Fibroblast of the aortic adventitia (primary cell): ENCODE data around the gene TAS1R1. TPM values are rescaled to one million over a fixed set of nuclear protein-coding genes. Genes with fewer than 3 reads are reported as not detected.

Experiments
- DNase-seq: peaks from one replicate; pipeline ENCODE4 v3.0.0-alpha.2; 2010; ENCODE audit warnings: low read depth
- H3K4me3 ChIP-seq: 2 replicates; pipeline ENCODE4 v1.5.1; 2011; ENCODE audit warnings: low read depth, mild to moderate bottlenecking, control low read depth, low read length, moderate library complexity
- total RNA-seq: library from RNA; depleted of rRNA; stranded (reverse); fragments of >200 nt; gene quantifications from 2 replicates; pipeline ENCODE4 v1.2.3, GENCODE V29; 2012; ENCODE audit warnings: low replicate concordance
- TF ChIP-seq, protein P1 (sequence below): IDR thresholded peaks from 2 replicates; pipeline ENCODE4 v1.5.1; 2011; ENCODE audit warnings: mild to moderate bottlenecking, low read length, control low read depth, inconsistent platforms; ENCODE audit not compliant: insufficient read depth

The TAS1R1 gene
- total RNA-seq, 1 donor = not detected

DNA sequence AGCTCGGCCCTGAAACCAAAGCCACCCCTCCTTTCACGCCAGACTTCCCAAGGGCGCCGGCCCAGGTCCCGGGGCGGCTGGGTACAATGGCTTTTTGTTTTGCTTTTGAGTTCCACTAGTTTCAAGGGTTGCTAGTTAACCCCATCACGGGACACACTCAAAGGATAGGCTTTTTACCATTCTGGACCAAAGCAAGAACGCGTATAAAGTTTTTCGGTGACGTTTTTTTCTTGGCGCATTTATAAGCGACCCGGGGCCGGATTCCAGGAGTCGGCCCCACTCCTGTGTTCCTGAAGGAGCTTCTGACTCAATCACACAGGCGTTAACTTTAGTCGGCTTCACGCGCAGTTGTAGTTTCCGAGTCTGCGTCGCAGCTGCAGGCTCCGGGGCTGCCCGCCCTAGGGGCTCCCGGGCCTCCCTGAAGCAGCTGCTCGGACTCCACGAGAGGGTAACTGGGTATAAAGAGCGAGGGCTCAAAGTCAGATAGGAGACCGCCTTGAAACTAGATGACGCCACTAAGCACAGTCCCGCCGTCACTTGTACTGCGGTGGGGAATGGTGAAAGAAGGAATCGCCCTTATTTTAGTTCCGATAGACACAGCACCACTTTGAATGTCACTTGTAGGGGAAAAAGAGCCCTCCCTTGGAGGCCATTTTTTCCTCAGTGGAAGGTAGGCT is 48.3 kb downstream of the TAS1R1 start:
- peak; percentile 88 for DNase-seq
- TF ChIP-seq, protein P1, sequence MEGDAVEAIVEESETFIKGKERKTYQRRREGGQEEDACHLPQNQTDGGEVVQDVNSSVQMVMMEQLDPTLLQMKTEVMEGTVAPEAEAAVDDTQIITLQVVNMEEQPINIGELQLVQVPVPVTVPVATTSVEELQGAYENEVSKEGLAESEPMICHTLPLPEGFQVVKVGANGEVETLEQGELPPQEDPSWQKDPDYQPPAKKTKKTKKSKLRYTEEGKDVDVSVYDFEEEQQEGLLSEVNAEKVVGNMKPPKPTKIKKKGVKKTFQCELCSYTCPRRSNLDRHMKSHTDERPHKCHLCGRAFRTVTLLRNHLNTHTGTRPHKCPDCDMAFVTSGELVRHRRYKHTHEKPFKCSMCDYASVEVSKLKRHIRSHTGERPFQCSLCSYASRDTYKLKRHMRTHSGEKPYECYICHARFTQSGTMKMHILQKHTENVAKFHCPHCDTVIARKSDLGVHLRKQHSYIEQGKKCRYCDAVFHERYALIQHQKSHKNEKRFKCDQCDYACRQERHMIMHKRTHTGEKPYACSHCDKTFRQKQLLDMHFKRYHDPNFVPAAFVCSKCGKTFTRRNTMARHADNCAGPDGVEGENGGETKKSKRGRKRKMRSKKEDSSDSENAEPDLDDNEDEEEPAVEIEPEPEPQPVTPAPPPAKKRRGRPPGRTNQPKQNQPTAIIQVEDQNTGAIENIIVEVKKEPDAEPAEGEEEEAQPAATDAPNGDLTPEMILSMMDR = no peak
- peak overlapping the region; percentile 63 for H3K4me3 ChIP-seq

DNA sequence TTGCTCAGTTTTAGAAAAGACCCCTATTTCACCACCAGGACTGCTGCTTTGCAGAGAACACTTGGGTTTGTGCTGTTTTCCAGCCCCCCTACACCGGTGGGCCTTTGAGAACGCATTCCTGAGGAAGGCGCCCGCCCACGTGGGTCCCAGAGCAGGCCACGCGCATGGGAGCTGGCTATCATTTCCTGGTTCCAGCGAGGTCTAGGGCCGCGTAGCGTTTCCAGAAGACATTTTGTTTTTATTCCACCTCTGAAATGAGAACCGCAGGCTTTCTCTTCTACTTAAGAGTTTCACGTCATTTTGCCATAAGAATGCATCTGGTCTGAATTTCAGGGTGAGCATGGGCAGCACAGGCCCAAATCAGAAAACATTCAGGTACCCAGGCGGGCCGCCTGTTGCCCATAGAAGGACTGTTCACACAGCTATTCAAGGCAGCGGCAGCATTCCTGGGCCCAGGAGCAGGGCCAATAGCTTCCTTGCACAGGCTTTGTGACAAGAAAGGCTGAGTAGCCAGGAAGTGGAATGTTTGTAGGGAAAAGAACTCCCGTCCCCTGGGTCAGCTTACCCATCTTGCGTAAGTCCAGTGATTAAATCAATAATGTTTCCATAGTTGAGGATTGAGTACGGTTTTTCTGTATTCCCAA is 48.9 kb downstream of the TAS1R1 start:
- peak overlapping the region; percentile 63 for H3K4me3 ChIP-seq
- TF ChIP-seq, protein P1 = peak; percentile 22
- DNase-seq = peak; percentile 91

DNA sequence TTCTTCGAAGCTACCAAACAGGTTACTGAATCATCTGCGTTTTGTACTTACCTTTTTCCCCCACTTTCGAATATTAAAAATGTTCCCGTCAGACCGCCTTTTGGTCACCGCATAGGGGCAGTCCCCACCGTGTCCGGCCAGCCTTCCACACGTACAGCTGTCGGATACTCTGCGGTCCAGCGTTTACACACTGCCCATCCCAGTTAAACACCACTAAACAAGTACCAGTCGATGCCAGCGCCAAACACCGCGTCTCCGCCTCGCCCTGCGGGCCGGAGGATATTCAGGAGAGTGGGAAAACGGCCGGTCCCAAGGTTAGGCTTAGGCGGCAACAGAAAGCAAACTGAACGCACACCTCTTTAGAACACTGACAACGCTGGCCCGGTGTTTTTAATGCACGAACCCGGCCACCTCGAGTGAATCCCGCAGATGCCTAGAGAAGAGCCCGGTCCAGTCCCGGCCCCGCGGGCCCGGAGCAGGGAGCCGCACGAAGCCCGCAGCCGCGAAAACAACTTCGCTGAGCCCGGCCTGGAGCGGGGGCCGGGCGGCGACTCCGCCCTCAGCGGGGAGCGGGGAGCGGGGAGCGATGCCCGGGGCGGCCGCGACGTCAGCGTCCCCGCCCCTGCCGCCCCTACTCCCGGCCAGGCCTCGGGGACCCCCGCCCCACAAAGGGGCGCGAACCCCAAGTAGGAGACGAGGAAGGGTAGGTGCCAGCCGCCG is 57.7 kb downstream of the TAS1R1 start:
- peak overlapping the region; percentile 83 for H3K4me3 ChIP-seq
- TF ChIP-seq, protein P1 = no peak
- peak; percentile 39 for DNase-seq

DNA sequence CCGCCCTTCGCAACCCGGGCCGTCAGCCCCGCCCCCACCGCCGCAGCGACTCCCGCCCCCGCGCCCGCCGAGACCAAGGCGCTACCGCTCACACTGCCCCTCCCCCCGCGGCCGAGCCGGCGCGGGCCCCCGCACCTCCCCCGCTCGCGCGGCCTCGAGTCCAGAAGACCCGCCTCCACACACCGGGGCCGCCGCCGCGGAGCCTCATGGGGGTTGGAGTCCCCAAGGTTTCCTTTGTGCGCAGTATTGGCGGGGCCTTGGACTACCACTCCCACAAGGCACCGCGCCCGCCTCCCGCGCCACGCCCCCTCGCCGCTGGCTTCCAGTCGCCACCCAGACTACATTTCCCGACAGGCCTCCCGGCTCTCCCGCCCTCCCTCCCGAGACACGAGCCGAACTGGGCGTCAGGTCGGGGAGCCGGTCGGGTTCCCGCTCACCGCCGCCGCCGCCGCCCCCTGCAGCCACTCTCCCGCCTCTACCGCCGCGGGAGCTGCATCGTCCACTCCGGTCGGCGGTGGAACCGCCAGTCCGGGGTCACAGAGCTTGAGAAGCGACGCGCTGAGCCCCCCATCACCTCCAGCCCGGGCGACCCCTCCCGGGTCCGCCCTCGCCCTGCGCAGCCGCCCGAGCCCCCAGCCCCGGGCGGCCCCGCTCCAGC is 58.4 kb downstream of the TAS1R1 start, which contains the start of gene PHF13:
PHF13 (plus strand) TSS at position 371 of the 658 bp plus-strand sequence. CDS start 336 bp downstream, outside the sequence.
- TF ChIP-seq, protein P1 = no peak
- peak; percentile 98 for DNase-seq
- H3K4me3 ChIP-seq = peak within 1 kb of the TSS; percentile 83

DNA sequence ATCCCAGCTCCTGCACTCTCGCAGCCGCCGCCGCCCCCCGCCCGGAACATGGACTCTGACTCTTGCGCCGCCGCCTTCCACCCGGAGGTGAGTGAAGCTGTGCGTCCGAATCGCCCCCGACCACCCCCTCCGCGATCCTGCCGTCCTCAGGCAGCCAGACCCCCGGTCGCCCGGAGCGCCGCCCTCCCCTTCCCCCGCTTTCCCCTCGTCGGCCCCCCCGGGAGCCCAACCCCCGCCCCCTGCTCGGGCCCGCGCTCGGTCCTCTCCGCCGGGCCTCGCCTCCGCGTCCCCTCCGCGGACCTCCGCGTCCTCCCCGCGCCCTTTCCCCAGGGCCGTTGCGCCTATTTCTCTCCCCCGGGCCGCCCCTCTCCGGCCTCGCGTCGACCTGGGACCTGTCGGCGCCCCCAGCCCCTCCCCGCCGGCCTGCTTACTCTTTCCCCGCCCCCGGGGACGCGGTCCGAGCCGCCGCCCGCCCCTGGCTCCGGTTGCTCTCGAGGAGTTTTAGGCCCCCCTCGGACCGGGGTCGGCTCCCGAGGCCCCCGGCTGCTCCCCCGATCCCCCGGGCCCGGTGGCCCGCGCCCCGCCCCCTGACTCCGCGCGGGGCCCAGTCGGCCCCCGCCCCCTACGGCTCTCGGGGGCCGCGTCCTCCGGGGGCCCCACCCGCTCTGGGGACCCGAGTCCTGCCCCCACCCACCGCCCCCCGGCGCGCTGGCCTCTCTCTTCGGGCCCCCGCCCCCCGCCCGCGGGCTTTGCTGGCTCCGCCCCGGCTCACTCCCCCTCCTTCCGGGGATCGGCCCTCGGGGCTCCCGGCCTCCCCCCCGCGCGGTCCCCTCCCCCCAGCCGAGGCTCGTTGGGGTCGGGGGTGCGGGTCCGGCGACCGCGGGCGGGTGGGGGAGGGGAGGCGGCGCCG is 59.2 kb downstream of the TAS1R1 start:
- DNase-seq = no peak
- TF ChIP-seq, protein P1 = no peak
- H3K4me3 ChIP-seq = peak overlapping the region; percentile 81
